GM12801 (cell line): Measurements from ENCODE around the gene RAB26.
"Not testable (repeated sequence)": the region's sequence is repeated elsewhere in the genome, so short reads cannot be mapped to it uniquely, and the experiment has no call there.

Experiments used
- CTCF ChIP-seq: IDR thresholded peaks from one replicate; pipeline ENCODE4 v1.5.1; 2011; ENCODE audit warnings: control low read depth; ENCODE audit not compliant: insufficient read length; ENCODE audit errors: extremely low read depth

Gene RAB26, protein sequence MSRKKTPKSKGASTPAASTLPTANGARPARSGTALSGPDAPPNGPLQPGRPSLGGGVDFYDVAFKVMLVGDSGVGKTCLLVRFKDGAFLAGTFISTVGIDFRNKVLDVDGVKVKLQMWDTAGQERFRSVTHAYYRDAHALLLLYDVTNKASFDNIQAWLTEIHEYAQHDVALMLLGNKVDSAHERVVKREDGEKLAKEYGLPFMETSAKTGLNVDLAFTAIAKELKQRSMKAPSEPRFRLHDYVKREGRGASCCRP

DNA sequence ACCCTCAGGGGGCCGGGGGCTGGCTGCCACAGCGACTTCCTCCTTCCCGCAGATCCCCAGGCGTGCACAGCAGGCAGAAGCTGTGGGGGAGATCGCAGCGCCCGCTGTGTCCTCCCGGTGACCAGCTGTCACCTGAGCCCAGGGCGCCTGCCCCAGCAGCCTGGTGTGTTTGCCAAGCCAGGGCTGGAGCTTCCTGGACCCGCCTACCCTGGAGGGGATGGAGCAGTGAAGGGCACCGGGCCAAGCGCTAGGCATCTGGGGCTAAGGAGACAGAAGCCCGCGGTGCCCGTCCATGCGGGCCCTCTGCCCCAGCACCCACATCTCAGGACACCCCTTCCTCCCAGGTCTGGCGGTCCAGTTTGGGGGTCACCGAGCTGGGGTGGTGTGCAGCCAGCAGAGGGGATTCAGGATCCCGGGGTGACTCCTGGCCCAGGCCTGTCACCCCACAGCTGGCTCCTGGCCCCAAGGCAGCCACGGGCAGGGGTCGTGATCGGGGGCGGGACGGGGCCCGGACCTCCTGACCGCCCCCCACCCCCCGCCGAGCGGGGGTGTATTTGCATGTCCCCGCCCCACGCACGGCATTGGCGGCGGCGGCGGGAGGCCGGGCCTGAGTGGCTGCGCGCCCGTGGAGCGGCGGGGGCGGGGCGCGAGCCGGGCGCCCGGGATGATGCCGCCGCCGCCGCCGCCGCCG is at the start of gene RAB26:
RAB26 (plus strand) TSS at position 645 of the 691 bp plus-strand sequence. CDS start 159 bp downstream, outside the sequence.
- TF ChIP-seq CTCF: no peak

- TF ChIP-seq CTCF: no peak
Observed at GRCh38 chr16:2102471-2102870, 46.0 kb upstream of the RAB26 start.

GRCh38 chr16:2115591-2115973 is 32.8 kb upstream of the RAB26 start:
- no peak for TF ChIP-seq CTCF

GRCh38 chr16:2121853-2122252 is 26.6 kb upstream of the RAB26 start:
- no peak for TF ChIP-seq CTCF

DNA sequence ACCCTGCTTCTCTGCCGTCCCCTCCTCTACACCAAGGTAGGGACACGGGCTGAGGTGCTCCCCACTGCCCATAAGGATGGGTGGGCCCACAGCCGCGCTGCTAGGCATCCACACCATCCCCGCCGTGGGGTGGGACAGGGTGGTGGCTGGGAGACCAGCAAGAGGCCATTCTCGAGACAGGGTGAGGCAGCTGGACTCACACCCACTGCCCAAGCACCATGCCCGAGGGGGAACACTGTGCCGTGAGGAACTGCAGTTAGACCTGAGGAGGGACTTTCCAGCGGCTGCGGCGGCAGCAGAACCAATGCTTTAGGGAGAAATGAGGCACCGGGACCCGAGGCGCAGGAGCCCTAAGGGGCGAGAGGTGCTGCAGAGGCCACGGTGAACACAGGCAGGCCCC is 26.0 kb upstream of the RAB26 start:
- TF ChIP-seq CTCF: no peak

DNA sequence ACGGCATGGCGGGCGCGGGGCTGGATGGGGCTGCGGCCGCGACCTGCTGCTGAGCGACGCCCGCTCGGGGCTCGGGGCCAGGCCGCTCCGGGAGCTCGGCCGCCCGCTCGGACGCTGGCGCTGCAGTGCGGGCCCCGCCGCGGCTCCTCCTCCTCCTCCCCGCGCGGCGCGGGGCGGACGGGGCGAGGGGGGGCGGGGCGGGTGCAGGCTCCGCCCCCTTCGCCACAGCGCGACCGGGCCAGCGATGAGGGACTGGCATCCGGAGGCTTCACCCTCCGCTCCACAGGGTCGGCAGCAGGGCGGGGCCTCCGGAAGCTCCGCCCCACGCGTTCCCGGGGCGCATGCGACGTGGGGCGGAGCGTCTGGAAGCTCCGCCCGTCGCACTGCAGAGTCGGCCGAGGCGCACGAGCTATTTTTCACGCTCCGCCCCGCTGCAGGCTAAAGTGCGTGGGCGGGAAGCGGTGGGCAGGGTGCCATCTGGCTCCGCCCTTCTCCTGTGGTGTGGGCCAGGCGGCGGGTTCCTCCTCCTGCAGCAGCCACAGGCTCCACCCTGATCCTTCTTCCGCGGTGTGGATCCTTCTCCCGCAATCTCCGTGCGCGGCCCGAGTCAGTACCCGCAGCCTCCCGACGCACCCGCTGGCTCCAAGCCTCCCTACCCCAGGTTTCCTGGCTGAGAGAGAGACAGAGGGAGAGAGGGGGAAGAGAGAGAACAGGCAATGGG is 12.5 kb upstream of the RAB26 start, which contains the start of gene PKD1:
PKD1 (minus strand) TSS at position 129 of the 721 bp plus-strand sequence. CDS start 209 bp downstream, outside the sequence.
- TF ChIP-seq CTCF: not testable (repeated sequence)
